Tibial nerve (tissue), 4 donors: ENCODE data around the gene AKAP5. TPM values are rescaled to one million over a fixed set of nuclear protein-coding genes. Genes with fewer than 3 reads are reported as not detected.

Experiments
- DNase-seq, 2 donors: peaks; one replicate each; pipeline ENCODE4 v3.0.0-alpha.2; 2019; ENCODE audit warnings: low spot score in 2 of 2
- H3K27ac ChIP-seq, 4 donors: fragments of 200-600 bp; sonication (generic) in 3 of 4; one replicate each; pipeline ENCODE4 v1.5.1; 2017 to 2019; ENCODE audit warnings: mild to moderate bottlenecking in 1 of 4
- H3K27me3 ChIP-seq, 2 donors: fragments of 200-600 bp; sonication (generic) in 1 of 2; one replicate each; pipeline versions ENCODE4 v1.5.1 to v1.6.0; 2017 to 2019
- H3K36me3 ChIP-seq, 3 donors: fragments of 200-600 bp; sonication (generic); one replicate each; pipeline ENCODE4 v1.5.1; 2018 to 2019
- H3K4me1 ChIP-seq, 4 donors: fragments of 200-600 bp; sonication (generic) in 3 of 4; one replicate each; pipeline ENCODE4 v1.5.1; 2017 to 2019
- H3K4me3 ChIP-seq, 4 donors: fragments of 200-600 bp; sonication (generic) in 3 of 4; one replicate each; pipeline ENCODE4 v1.5.1; 2017 to 2019; ENCODE audit warnings: mild to moderate bottlenecking in 1 of 4, moderate library complexity in 1 of 4
- H3K9me3 ChIP-seq, 4 donors: fragments of 200-600 bp; sonication (generic) in 3 of 4; one replicate each; pipeline ENCODE4 v1.5.1; 2017 to 2019
- EP300 ChIP-seq, 2 donors: sonication (generic); formaldehyde crosslinking; IDR thresholded peaks; one replicate each; pipeline ENCODE4 v1.6.1; 2017; ENCODE audit warnings: antibody characterized with exemption in 2 of 2, mild to moderate bottlenecking in 1 of 2
- POLR2A ChIP-seq, 2 donors: fragments of 450-650 bp; IDR thresholded peaks; one replicate each; pipeline ENCODE4 v1.6.1; 2017; ENCODE audit warnings: antibody characterized with exemption in 2 of 2, mild to moderate bottlenecking in 2 of 2, moderate library complexity in 2 of 2
- WGBS, 2 donors: methylation state at CpG; one replicate each; pipeline ENCODE4 v1.1.5; 2018; 5-methylcytosine and 5-hydroxymethylcytosine counted together
- total RNA-seq, 4 donors: library from RNA; depleted of rRNA; stranded (reverse); fragments of >200 nt; gene quantifications; one replicate each; pipeline ENCODE4 v1.1.0, GENCODE V29; 2016
- TF ChIP-seq, protein P1 (sequence below), 5 experiments: fragments of 200-600 bp in 3 of 5; fragments of 450-650 bp in 2 of 5; sonication (generic) in 3 of 5; IDR thresholded peaks; one replicate each; pipeline ENCODE4 v1.5.1; 2016 to 2019; ENCODE audit warnings: antibody characterized with exemption in 5 of 5, mild to moderate bottlenecking in 3 of 5, moderate library complexity in 2 of 5

AKAP5 gene
- total RNA-seq, 4 donors from 2014 or later = 0.22 to 0.90 (median 0.50) TPM

DNA sequence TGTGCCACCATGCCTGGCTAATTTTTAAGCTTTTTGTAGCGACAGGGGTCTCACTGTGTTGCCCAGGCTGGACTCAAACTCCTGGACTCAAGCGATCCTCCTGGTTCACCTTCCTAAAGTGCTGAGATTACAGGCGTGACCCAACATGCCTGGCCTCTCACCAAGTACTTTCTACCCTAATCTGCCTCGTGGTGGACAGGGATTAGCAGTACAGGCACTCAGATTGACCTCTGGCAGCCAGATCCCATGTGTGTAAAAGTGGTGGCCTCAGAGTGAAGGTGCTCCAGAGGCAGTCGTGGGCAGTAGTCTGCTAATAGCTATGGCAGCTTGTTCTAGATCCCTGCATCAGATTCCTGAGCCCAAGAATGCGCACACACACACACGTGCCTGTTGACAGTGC is 46.3 kb upstream of the AKAP5 start:
- H3K27ac ChIP-seq = no peak overlapping the region
- no peaks in the 10 kb centered on the region for H3K4me1 ChIP-seq
- no peaks in the 10 kb centered on the region for H3K9me3 ChIP-seq
- TF ChIP-seq EP300 (IDR thresholded peaks at IDR 0.05) (no peak), POLR2A (IDR thresholded peaks at IDR 0.05) (no peak)
- TF ChIP-seq, protein P1, sequence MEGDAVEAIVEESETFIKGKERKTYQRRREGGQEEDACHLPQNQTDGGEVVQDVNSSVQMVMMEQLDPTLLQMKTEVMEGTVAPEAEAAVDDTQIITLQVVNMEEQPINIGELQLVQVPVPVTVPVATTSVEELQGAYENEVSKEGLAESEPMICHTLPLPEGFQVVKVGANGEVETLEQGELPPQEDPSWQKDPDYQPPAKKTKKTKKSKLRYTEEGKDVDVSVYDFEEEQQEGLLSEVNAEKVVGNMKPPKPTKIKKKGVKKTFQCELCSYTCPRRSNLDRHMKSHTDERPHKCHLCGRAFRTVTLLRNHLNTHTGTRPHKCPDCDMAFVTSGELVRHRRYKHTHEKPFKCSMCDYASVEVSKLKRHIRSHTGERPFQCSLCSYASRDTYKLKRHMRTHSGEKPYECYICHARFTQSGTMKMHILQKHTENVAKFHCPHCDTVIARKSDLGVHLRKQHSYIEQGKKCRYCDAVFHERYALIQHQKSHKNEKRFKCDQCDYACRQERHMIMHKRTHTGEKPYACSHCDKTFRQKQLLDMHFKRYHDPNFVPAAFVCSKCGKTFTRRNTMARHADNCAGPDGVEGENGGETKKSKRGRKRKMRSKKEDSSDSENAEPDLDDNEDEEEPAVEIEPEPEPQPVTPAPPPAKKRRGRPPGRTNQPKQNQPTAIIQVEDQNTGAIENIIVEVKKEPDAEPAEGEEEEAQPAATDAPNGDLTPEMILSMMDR (IDR thresholded peaks at IDR 0.05) = no peak
- WGBS, 2 donors = 85 to 86% methylated on average over 7 of the region's 7 CpGs
- peaks cover 0 to 98% (median 0%) of the 10 kb centered on the region in 3 donors for H3K36me3 ChIP-seq
- no peak overlapping the region for H3K4me3 ChIP-seq
- H3K27me3 ChIP-seq = no peaks in the 10 kb centered on the region
- DNase-seq = no peak

DNA sequence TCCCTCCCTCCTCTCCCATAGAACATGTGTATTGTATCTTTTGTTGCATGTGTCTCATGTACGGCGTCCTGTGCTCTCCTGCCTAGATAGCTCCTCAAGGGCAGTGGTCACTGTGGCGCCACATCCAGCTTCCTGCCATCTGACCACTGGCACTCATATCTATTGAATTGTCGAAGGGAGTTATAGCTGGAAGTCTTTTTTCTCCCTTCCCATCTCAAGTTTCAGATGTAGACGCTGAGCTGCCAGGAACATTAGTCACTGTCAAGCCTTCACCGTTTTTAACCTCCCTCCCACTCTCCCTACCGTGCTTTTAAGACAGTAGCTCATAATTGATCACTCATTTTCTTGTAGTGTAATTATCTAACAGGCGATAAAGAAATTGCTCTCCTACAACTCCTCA is 44.1 kb upstream of the AKAP5 start:
- Histone ChIP-seq H3K36me3 (peaks cover 0 to 97% (median 0%) of the 10 kb centered on the region in 3 donors), H3K4me3 (no peak overlapping the region), H3K27ac (no peak overlapping the region), H3K9me3 (no peaks in the 10 kb centered on the region), H3K27me3 (no peaks in the 10 kb centered on the region), H3K4me1 (no peaks in the 10 kb centered on the region)
- WGBS, 2 donors = 70 to 73% methylated on average over 8 of the region's 8 CpGs
- DNase-seq = no peak
- TF ChIP-seq POLR2A (IDR thresholded peaks at IDR 0.05) (no peak), EP300 (IDR thresholded peaks at IDR 0.05) (no peak)
- TF ChIP-seq, protein P1 (IDR thresholded peaks at IDR 0.05) = no peak

DNA sequence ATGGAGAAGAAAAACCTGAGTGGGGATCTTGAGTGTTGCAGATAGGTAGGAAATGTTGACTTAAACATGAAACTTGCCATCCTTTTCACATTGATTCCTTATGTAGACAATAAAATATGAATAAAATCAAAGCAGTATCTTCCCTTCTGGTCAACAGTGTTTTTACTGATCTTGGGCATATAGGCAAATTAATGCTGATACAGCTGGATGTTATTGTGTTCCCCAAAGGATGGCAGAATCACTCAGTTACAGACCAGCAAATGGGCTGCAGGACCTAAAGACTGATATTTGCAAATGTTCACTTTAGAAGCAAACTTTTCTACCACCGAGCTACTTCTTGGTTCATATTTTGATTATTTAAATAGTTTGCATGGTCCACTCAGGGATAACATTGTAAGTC is 43.3 kb upstream of the AKAP5 start:
- TF ChIP-seq POLR2A (IDR thresholded peaks at IDR 0.05) (no peak), EP300 (IDR thresholded peaks at IDR 0.05) (no peak)
- TF ChIP-seq, protein P1 (IDR thresholded peaks at IDR 0.05) = no peak
- H3K36me3 ChIP-seq = peaks cover 0 to 97% (median 2%) of the 10 kb centered on the region in 3 donors
- DNase-seq = no peak
- WGBS, 2 donors = 89 to 100% methylated on average over 1 of the region's 1 CpG
- H3K4me3 ChIP-seq = no peak overlapping the region
- H3K27ac ChIP-seq = no peak overlapping the region
- no peaks in the 10 kb centered on the region for H3K9me3 ChIP-seq
- no peaks in the 10 kb centered on the region for H3K4me1 ChIP-seq
- no peaks in the 10 kb centered on the region for H3K27me3 ChIP-seq

DNA sequence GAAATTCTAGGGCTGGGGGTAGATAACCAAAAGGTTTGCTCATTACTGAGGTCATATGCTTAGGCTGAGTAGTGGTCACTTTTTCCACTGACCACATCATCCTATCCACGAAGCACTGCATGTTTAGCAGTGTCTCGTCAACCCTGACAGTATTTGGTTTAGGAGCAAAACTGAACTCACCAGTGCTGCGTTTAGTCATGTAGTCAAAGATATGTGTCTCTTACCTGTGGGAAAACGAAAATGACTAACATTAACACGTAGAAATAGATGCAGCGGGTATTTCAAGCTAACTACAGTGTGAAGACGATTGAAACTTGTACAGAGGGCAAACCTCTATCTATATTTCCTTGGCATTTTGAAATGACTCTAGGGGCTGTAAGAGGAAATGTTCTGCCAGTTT is 42.5 kb upstream of the AKAP5 start:
- H3K27ac ChIP-seq = no peak overlapping the region
- 90 to 95% methylated on average over 7 of the region's 7 CpGs for WGBS, 2 donors
- peaks cover 0 to 98% (median 7%) of the 10 kb centered on the region in 3 donors for H3K36me3 ChIP-seq

DNA sequence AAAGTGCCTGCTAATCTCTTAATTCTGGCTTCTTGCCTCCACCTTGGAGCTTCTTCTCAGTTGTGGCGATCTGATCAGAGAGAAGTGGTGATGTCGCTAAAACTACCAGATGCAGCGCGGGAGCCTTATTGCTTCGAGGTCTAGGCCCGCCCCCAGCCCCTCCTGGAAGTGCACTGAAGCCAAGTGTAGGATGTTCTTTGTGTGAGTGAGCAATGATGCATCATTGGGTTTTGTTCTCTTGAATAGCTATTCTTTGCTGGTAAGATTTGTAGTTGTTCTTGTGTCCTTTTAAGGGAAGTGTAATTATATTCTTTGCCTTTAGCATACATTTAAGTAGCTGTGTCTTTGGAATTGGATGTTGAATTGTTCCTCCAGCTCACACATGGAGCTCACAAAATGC is 41.3 kb upstream of the AKAP5 start:
- TF ChIP-seq POLR2A (IDR thresholded peaks at IDR 0.05) = no peak
- TF ChIP-seq, protein P1 (IDR thresholded peaks at IDR 0.05) = no peak
- no peak for TF ChIP-seq EP300 (IDR thresholded peaks at IDR 0.05)
- Histone ChIP-seq H3K27ac (no peak overlapping the region), H3K4me3 (no peak overlapping the region), H3K4me1 (no peaks in the 10 kb centered on the region), H3K27me3 (no peaks in the 10 kb centered on the region), H3K9me3 (no peaks in the 10 kb centered on the region), H3K36me3 (peaks cover 0 to 96% (median 7%) of the 10 kb centered on the region in 3 donors)
- DNase-seq = no peak
- WGBS, 2 donors = 77 to 89% methylated on average over 6 of the region's 6 CpGs

More for the DNA sequence above, 42.5 kb upstream of the AKAP5 start:
- H3K9me3 ChIP-seq = no peaks in the 10 kb centered on the region
- H3K4me3 ChIP-seq = no peak overlapping the region
- no peaks in the 10 kb centered on the region for H3K27me3 ChIP-seq
- TF ChIP-seq POLR2A (IDR thresholded peaks at IDR 0.05) (no peak), EP300 (IDR thresholded peaks at IDR 0.05) (no peak)
- TF ChIP-seq, protein P1 (IDR thresholded peaks at IDR 0.05) = no peak
- no peaks in the 10 kb centered on the region for H3K4me1 ChIP-seq
- DNase-seq = no peak
